ENCODE measurements around the gene CARD10.

- TF ChIP-seq, protein P1, sequence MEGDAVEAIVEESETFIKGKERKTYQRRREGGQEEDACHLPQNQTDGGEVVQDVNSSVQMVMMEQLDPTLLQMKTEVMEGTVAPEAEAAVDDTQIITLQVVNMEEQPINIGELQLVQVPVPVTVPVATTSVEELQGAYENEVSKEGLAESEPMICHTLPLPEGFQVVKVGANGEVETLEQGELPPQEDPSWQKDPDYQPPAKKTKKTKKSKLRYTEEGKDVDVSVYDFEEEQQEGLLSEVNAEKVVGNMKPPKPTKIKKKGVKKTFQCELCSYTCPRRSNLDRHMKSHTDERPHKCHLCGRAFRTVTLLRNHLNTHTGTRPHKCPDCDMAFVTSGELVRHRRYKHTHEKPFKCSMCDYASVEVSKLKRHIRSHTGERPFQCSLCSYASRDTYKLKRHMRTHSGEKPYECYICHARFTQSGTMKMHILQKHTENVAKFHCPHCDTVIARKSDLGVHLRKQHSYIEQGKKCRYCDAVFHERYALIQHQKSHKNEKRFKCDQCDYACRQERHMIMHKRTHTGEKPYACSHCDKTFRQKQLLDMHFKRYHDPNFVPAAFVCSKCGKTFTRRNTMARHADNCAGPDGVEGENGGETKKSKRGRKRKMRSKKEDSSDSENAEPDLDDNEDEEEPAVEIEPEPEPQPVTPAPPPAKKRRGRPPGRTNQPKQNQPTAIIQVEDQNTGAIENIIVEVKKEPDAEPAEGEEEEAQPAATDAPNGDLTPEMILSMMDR (IDR thresholded peaks at IDR 0.05; ENCODE audit: low read depth, low read length) = no peak
- no peak for TF ChIP-seq POLR2A (IDR thresholded peaks at IDR 0.05; ENCODE audit: extremely low read depth, insufficient read length)
Measured at GRCh38 chr22:37449331-37450001, 69.7 kb downstream of the CARD10 start.
